K562 (cell line): Measurements from ENCODE around the gene GP1BA. TPM values are rescaled to one million over a fixed set of nuclear protein-coding genes. Genes with fewer than 3 reads are reported as not detected.

Experiments
- ATAC-seq: fragments of 200-7000 bp; cut with Tn5 transposase; 3 replicates; pipeline ENCODE4 v1.9.1; 2020; ENCODE audit warnings: moderate library complexity
- BruUV-seq: library from RNA; stranded (reverse); fragments of 400-500 nt; replicated peaks from 2 replicates; lab custom pipeline; 2021; lab: Mats Ljungman, UMichigan
- CTCF ChIA-PET: fragments of 300-600 bp; formaldehyde crosslinking; extraction: SDS; loops from one replicate; lab custom pipeline; 2021; ENCODE audit warnings: low intra/inter-chr PET ratio; lab: Yijun Ruan, JAX
- POLR2A ChIA-PET: fragments of 300-600, 350-650 bp; sonication (Branson Sonifier 250); formaldehyde crosslinking; extraction: SDS; loops from one replicate; lab custom pipeline; 2021; ENCODE audit warnings: antibody characterized with exemption, inconsistent platforms; lab: Yijun Ruan, JAX
- DNase-seq, 4 experiments: peaks; one replicate each; pipeline versions ENCODE4 v3.0.0 to v3.0.0-alpha.2; 2011 to 2018; ENCODE audit warnings: low spot score in 3 of 4, mixed read lengths in 3 of 4; ENCODE audit errors: extremely low read depth in 1 of 4
- FAIRE-seq: peaks from 2 replicates; lab custom pipeline; 2011; peaks lifted over from hg19 to GRCh38; lab: Jason Lieb, UNC
- H2AFZ ChIP-seq: 2 replicates; pipeline ENCODE4 v1.6.0; 2011; ENCODE audit warnings: low read depth, low read length, control low read depth, inconsistent platforms
- H3K27ac ChIP-seq: fragments of 200-600 bp; 3 replicates; pipeline ENCODE4 v1.8.0; 2011; ENCODE audit warnings: low read depth, mild to moderate bottlenecking, control low read depth, inconsistent platforms, low read length, moderate library complexity, mixed read lengths; ENCODE audit errors: extremely low read depth
- H3K27me3 ChIP-seq, 2 experiments: fragments of 300-600 bp in 1 of 2; 2 replicates in 1 of 2; 3 replicates in 1 of 2; pipeline versions ENCODE4 v1.6.0 to v1.8.0; 2011; ENCODE audit warnings: inconsistent platforms in 2 of 2, low read length in 2 of 2, mild to moderate bottlenecking in 1 of 2, mixed read lengths in 1 of 2, moderate library complexity in 1 of 2; ENCODE audit not compliant: control insufficient read depth in 2 of 2, insufficient read depth in 2 of 2
- H3K36me3 ChIP-seq: fragments of 300-600 bp; 3 replicates; pipeline ENCODE4 v1.8.0; 2011; ENCODE audit warnings: mild to moderate bottlenecking, low read length, inconsistent platforms; ENCODE audit not compliant: control insufficient read depth, insufficient read depth
- H3K4me1 ChIP-seq, 2 experiments: fragments of 200-600 bp in 1 of 2; replicated peaks in 1 of 2; 2 replicates in 1 of 2; 3 replicates in 1 of 2; pipeline versions ENCODE4 v1.5.1 to v1.8.0; 2011; ENCODE audit warnings: inconsistent platforms in 2 of 2, low read length in 2 of 2, mild to moderate bottlenecking in 1 of 2, mixed read lengths in 1 of 2, moderate library complexity in 1 of 2; ENCODE audit not compliant: control insufficient read depth in 2 of 2, insufficient read depth in 2 of 2
- H3K4me2 ChIP-seq: 2 replicates; pipeline ENCODE4 v1.6.1; 2011; ENCODE audit warnings: low read length, control low read depth, inconsistent platforms, mixed read lengths; ENCODE audit not compliant: insufficient read depth
- H3K4me3 ChIP-seq: fragments of 200-600 bp; sonication (generic), shearing (Covaris generic); 2 replicates; pipeline ENCODE4 v1.5.1; 2016; ENCODE audit warnings: control low read depth, inconsistent platforms
- H3K79me2 ChIP-seq: fragments of 200-600 bp; 3 replicates; pipeline ENCODE4 v1.8.0; 2011; ENCODE audit warnings: low read length, inconsistent platforms; ENCODE audit not compliant: control insufficient read depth, insufficient read depth
- H3K9ac ChIP-seq, 2 experiments: 2 replicates each; pipeline versions ENCODE4 v1.6.0 to v1.6.1; 2011; ENCODE audit warnings: low read depth in 2 of 2, low read length in 2 of 2, control low read depth in 1 of 2, inconsistent platforms in 1 of 2, mild to moderate bottlenecking in 1 of 2, mixed read lengths in 1 of 2; ENCODE audit not compliant: insufficient read depth in 1 of 2
- H3K9me1 ChIP-seq: one replicate; pipeline ENCODE4 v1.6.0; 2011; ENCODE audit warnings: inconsistent platforms, mild to moderate bottlenecking, low read length, moderate library complexity; ENCODE audit not compliant: control insufficient read depth, insufficient read depth
- H3K9me3 ChIP-seq: replicated peaks from 2 replicates; pipeline ENCODE4 v1.5.1; 2011; ENCODE audit warnings: low read depth, low read length, inconsistent platforms; ENCODE audit not compliant: control insufficient read depth, insufficient read depth
- H4K20me1 ChIP-seq: replicated peaks from 2 replicates; pipeline ENCODE4 v1.6.1; 2011; ENCODE audit warnings: low read length, inconsistent platforms, mixed read lengths; ENCODE audit not compliant: control insufficient read depth, insufficient read depth
- CREB3 ChIP-seq: fragments of 450-650 bp; conservative IDR thresholded peaks from 2 replicates; pipeline ENCODE4 v1.6.1; 2016; ENCODE audit warnings: missing genetic modification characterization, low read depth, mild to moderate bottlenecking, missing compliant biosample characterization, moderate library complexity
- KLF1 ChIP-seq: fragments of 450-650 bp; IDR thresholded peaks from 2 replicates; pipeline ENCODE4 v1.6.1; 2016; ENCODE audit warnings: missing genetic modification characterization, missing compliant biosample characterization
- NR2C2 ChIP-seq, 2 experiments: fragments of 200-800 bp in 1 of 2; sonication (Bioruptor generic) in 1 of 2; sonication (generic) in 1 of 2; formaldehyde crosslinking in 1 of 2; IDR thresholded peaks; 2 replicates each; pipeline versions ENCODE4 v1.6.1 to v1.8.0; 2016 to 2022; ENCODE audit warnings: mild to moderate bottlenecking in 1 of 2, missing compliant biosample characterization in 1 of 2, missing genetic modification characterization in 1 of 2, missing genetic modification reagents in 1 of 2
- RBFOX2 ChIP-seq: fragments of 200-400 bp; formaldehyde crosslinking; IDR thresholded peaks from 2 replicates; pipeline ENCODE4 v1.6.1; 2017; ENCODE audit warnings: low read depth, mild to moderate bottlenecking, low read length, moderate library complexity
- TAF1 ChIP-seq: IDR thresholded peaks from 2 replicates; pipeline ENCODE4 v1.6.1; 2011; ENCODE audit warnings: mild to moderate bottlenecking, low read length, moderate library complexity; ENCODE audit not compliant: insufficient read depth, control insufficient read depth, severe bottlenecking; ENCODE audit errors: extremely low read depth
- VEZF1 ChIP-seq: fragments of 200-800 bp; sonication (Bioruptor generic); IDR thresholded peaks from 2 replicates; pipeline ENCODE4 v1.6.1; 2017; ENCODE audit warnings: missing genetic modification characterization, missing compliant biosample characterization
- ZBTB2 ChIP-seq: fragments of 450-650 bp; IDR thresholded peaks from 2 replicates; pipeline ENCODE4 v1.6.1; 2016; ENCODE audit warnings: antibody characterized with exemption
- ZNF589 ChIP-seq: fragments of 200-800 bp; sonication (Bioruptor generic); IDR thresholded peaks from 2 replicates; pipeline ENCODE4 v1.6.1; 2016; ENCODE audit warnings: low read depth, missing genetic modification characterization, missing compliant biosample characterization
- WGBS: fragments of 100-300 bp; shearing (Covaris generic); methylation state at CpG from one replicate; pipeline ENCODE4 v1.1.6; 2016; ENCODE audit warnings: low coverage, mixed read lengths; ENCODE audit not compliant: insufficient coverage; ENCODE audit errors: missing lambda C conversion rate; 5-methylcytosine and 5-hydroxymethylcytosine counted together
- in situ Hi-C: fragments of 300-500 bp; cut with MboI; formaldehyde crosslinking; loops from 4 replicates; pipeline ENCODE4 v1.15.0; 2018; ENCODE audit warnings: inconsistent platforms, mixed read lengths
- intact Hi-C: fragments of 100-400 bp; cut with micrococcal nuclease; formaldehyde crosslinking; loops from 2 replicates; pipeline ENCODE4 v1.14.2; 2022
- polyA plus RNA-seq, 8 experiments: library from polyadenylated mRNA; depleted of rRNA in 4 of 8; stranded (reverse) in 5 of 8; unstranded in 3 of 8; fragments of >200 nt; fragmentation: Nextera tagmentation in 2 of 8; fragmentation: Illumina TruSeq in 1 of 8; extraction: Ambion mirVana in 2 of 8; extraction: Trizol in 1 of 8; gene quantifications; 2 replicates each; pipeline versions ENCODE4 v1.2.1 to v1.2.3, GENCODE V29; 2011 to 2014; ENCODE audit warnings: inconsistent platforms in 1 of 8, missing spikeins in 1 of 8
- total RNA-seq, 7 experiments: library from RNA; depleted of rRNA in 6 of 7; stranded (reverse); fragments of >200 nt in 6 of 7; fragmentation: Illumina TruSeq in 2 of 7; extraction: Trizol in 2 of 7; gene quantifications; 2 replicates each; pipeline versions ENCODE4 v1.2.1 to v1.2.3, GENCODE V29; 2011 to 2021; ENCODE audit warnings: low replicate concordance in 1 of 7

Gene GP1BA
- total and polyA plus RNA-seq, 9 of the 15 experiments (the other 6 are each of a cell fraction or from before 2014, with no cell fraction given): 0.01 TPM; not detected in 8

- H3K4me3 ChIP-seq: peak overlapping the region; percentile 97
- BruUV-seq: no TSS peak
- in situ Hi-C loops (no loop called here), intact Hi-C loops (no loop called here)
- peaks cover 34% of the 10 kb centered on the region for H3K36me3 ChIP-seq
- DNase-seq: peak; percentile 28 to 84 (median 84)
- H3K9me3 ChIP-seq: no peaks in the 10 kb centered on the region
- 0% methylated on average over 7 of the region's 75 CpGs for WGBS
- no peak for FAIRE-seq
- peak overlapping the region; percentile 98 for H3K27ac ChIP-seq
- peaks cover 32 to 55% of the 10 kb centered on the region in 2 experiments for H3K4me1 ChIP-seq
- H3K9me1 ChIP-seq: no peaks in the 10 kb centered on the region
- no peaks in the 10 kb centered on the region for H3K27me3 ChIP-seq
- POLR2A ChIA-PET: interaction anchor here (0.6 to 4.7 kb wide), 6 partner anchors 9 to 699 kb away, joined by 3 to 38 read pairs (median 3); partner anchors contain the start of genes CAMTA2, RNF167, SLC25A11 and SPAG7
- peaks cover 58% of the 10 kb centered on the region for H3K79me2 ChIP-seq
- H4K20me1 ChIP-seq: peaks cover 22% of the 10 kb centered on the region
- H3K4me2 ChIP-seq: peak overlapping the region; percentile 93
- H3K9ac ChIP-seq: peak overlapping the region; percentile 89 to 90
- H2AFZ ChIP-seq: peak overlapping the region; percentile 55; the same call in 1 of the 2 replicates
- CTCF ChIA-PET: no interaction called here
- ATAC-seq: peak; percentile 28
- TF ChIP-seq VEZF1 (CRISPR knock-in tag): peak; percentile 93
- TF ChIP-seq ZNF589 (CRISPR knock-in tag): peak; percentile 70; the same call in 1 of the 2 replicates
- 0 out of 2 replicates have a peak, but pooled peaks have one; percentile 24 for TF ChIP-seq KLF1 (tag)
- TF ChIP-seq CREB3 (tag): no peak
- TF ChIP-seq RBFOX2: peak; percentile 75
- no peak for TF ChIP-seq TAF1
- TF ChIP-seq ZBTB2: no peak
- 0 out of 2 replicates have a peak, but pooled peaks have one; percentile 62 for TF ChIP-seq NR2C2 (CRISPR knock-in tag; IDR thresholded peaks at IDR 0.05)
- peak; percentile 88 for TF ChIP-seq NR2C2 (tag; IDR thresholded peaks at IDR 0.05)
Measured at GRCh38 chr17:4949321-4950074, 17.4 kb downstream of the GP1BA start.
